ENCODE measurements around the gene HERC2.

GRCh38 chr15:28192772-28193171, 129.2 kb downstream of the HERC2 start:
- TF ChIP-seq, protein P1, sequence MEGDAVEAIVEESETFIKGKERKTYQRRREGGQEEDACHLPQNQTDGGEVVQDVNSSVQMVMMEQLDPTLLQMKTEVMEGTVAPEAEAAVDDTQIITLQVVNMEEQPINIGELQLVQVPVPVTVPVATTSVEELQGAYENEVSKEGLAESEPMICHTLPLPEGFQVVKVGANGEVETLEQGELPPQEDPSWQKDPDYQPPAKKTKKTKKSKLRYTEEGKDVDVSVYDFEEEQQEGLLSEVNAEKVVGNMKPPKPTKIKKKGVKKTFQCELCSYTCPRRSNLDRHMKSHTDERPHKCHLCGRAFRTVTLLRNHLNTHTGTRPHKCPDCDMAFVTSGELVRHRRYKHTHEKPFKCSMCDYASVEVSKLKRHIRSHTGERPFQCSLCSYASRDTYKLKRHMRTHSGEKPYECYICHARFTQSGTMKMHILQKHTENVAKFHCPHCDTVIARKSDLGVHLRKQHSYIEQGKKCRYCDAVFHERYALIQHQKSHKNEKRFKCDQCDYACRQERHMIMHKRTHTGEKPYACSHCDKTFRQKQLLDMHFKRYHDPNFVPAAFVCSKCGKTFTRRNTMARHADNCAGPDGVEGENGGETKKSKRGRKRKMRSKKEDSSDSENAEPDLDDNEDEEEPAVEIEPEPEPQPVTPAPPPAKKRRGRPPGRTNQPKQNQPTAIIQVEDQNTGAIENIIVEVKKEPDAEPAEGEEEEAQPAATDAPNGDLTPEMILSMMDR (IDR thresholded peaks at IDR 0.05; ENCODE audit: insufficient read depth, low read length, poor library complexity, severe bottlenecking), result no peak
- no peak for TF ChIP-seq EZH2phosphoT487 (conservative IDR thresholded peaks at IDR 0.05; ENCODE audit: low read length)
